Measurements from ENCODE around the gene GRK5. TPM values are rescaled to one million over a fixed set of nuclear protein-coding genes. Genes with fewer than 3 reads are reported as not detected.

The GRK5 gene
- total and polyA plus RNA-seq, 9 of the 15 experiments (the other 6 are each of a cell fraction or from before 2014, with no cell fraction given) = 0.46 to 0.83 (median 0.67) TPM; not detected in 2

DNA sequence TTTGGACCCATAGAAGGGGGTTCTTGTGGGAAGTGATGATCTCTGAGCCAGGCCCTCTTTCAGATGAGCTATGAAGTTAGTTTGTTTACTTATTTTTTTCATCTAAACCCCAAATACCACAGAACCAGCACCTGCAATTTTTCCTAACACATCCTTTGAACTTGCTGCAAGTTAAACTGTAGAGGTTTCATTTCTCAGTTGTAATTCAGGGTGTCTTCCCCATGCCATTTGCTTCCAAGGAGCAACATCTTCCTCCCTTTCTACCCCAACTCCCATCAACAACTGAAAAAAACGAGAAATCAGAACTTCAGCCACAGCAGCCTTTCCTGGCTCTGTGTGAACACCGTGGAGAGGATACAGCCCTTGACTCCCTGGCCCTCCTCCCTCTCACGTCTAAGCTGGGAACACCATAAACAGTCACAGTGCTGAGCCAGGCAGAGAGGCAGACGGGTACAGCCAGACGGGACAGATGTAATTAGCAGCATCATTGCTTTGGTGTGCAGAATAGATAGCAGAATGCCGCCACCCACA is 271.5 kb downstream of the GRK5 start (continued):
- TF ChIP-seq ZNF766 (CRISPR knock-in tag; conservative IDR thresholded peaks at IDR 0.05) (no peak), THRB (CRISPR knock-in tag; conservative IDR thresholded peaks at IDR 0.05) (no peak), ZNF3 (CRISPR knock-in tag; IDR thresholded peaks at IDR 0.05) (no peak), NR2F6 (CRISPR knock-in tag; IDR thresholded peaks at IDR 0.05) (no peak), ARID3B (CRISPR knock-in tag; IDR thresholded peaks at IDR 0.05; ENCODE audit: borderline replicate concordance) (no peak), HMG20B (CRISPR knock-in tag; IDR thresholded peaks at IDR 0.05) (no peak)

DNA sequence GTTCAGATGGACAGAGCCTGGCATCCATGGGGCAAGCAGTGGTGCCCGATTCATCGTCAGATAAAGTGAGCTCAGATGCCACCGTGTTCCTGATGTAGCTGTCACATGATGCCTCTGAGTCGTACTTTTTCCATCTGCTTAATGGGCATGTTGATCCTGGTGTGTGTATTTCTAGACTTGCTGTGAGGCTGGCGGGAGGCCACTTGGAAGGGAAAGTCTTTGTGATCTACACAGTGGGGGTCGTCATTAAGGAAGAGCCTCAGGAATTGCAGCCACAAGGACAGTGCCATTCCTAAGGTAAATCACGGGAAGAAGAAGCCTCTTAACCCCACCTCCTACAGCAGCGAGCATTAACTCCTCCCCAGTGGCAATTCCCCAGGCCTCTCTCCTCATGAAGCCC is 272.2 kb downstream of the GRK5 start:
- Histone ChIP-seq H3K9me1 (ENCODE audit: control insufficient read depth, insufficient read depth, low read length) (no peaks in the 10 kb centered on the region), H3K36me3 (ENCODE audit: control insufficient read depth, insufficient read depth, low read length) (no peaks in the 10 kb centered on the region), H3K79me2 (ENCODE audit: control insufficient read depth, insufficient read depth, low read length) (no peaks in the 10 kb centered on the region), H3K27me3 (ENCODE audit: control insufficient read depth in 2 of 2, insufficient read depth in 2 of 2, low read length in 2 of 2) (peaks cover 5 to 35% of the 10 kb centered on the region in 2 experiments), H3K27ac (ENCODE audit: extremely low read depth, low read depth, low read length) (no peak overlapping the region), H3K4me1 (replicated peaks in 1 of 2; ENCODE audit: control insufficient read depth in 2 of 2, insufficient read depth in 2 of 2, low read length in 2 of 2) (no peaks in the 10 kb centered on the region; a peak in 1 of 5 replicates), H3K4me2 (ENCODE audit: insufficient read depth, low read length) (no peak overlapping the region), H3K4me3 (no peak overlapping the region), H3K9ac (ENCODE audit: insufficient read depth in 1 of 2, low read depth in 2 of 2, low read length in 2 of 2) (no peak overlapping the region), H2AFZ (ENCODE audit: low read depth, low read length) (no peak overlapping the region), H4K20me1 (replicated peaks; ENCODE audit: control insufficient read depth, insufficient read depth, low read length) (no peaks in the 10 kb centered on the region), H3K9me3 (replicated peaks; ENCODE audit: control insufficient read depth, insufficient read depth, low read depth, low read length) (no peaks in the 10 kb centered on the region)
- CTCF ChIA-PET (ENCODE audit: low intra/inter-chr PET ratio) = no interaction called here
- no peak for DNase-seq (ENCODE audit: extremely low read depth in 1 of 4, low spot score in 3 of 4)
- POLR2A ChIA-PET = interaction anchor here (0.6 kb wide), 1 partner anchor 1148 kb away, joined by 3 read pairs; no protein-coding TSS in a partner anchor
- in situ Hi-C loops (cut with MboI) (no loop called here), intact Hi-C loops (cut with micrococcal nuclease) (no loop called here)
- ATAC-seq = no peak
- WGBS (ENCODE audit: insufficient coverage, low coverage, missing lambda C conversion rate) = 7% methylated on average over 7 of the region's 8 CpGs
- no peak for FAIRE-seq
- no TSS peak for BruUV-seq (replicated peaks)
- TF ChIP-seq ZNF384 (IDR thresholded peaks at IDR 0.05; ENCODE audit: low read depth, low read length) = no peak
- no peak for TF ChIP-seq RBM39 (optimal IDR thresholded peaks at IDR 0.05; ENCODE audit: low read depth, low read length)
- no peak for TF ChIP-seq SMAD4 (CRISPR knock-in tag; conservative IDR thresholded peaks at IDR 0.05)

Measured in K562 (cell line).